Measurements from ENCODE around the gene PARVB.

The PARVB gene

DNA sequence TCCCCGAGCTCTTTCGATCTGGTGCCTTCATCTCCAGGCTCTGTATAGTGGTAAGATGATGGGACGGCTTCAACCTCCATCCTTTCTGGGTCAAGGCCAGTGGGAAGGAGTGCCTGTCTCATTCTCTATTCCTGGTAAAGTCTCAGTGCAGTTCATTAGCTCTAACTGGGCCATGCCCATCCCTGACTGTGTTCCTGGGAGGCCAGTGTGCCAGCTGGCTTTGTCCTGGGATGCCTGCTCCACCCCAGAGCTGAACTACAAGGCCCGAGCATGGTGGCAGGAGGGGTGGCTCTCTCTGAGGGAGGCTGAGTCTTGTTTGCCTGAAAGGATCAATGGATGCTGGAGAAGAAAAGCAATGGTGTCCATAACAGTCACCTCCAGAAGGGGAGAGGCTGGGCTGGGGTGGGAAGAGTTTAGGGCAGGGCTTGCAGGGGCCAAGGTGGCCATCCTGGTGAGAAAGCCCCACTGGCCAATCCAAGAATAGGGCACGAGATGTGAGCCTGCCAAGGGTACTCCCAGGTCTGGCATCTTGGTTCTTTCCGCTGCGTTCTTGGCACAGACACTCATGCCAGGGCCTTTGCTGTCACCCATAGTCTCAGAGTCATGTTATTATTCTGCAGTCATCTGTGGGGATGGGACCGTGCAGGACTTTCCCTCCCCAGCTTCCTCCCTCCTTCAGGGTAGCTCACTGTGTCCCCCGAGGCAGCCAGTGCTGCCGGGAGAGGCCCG is 60.1 kb downstream of the PARVB start:
- no peak overlapping the region for H3K4me3 ChIP-seq (ENCODE audit: low read depth, low read length)

DNA sequence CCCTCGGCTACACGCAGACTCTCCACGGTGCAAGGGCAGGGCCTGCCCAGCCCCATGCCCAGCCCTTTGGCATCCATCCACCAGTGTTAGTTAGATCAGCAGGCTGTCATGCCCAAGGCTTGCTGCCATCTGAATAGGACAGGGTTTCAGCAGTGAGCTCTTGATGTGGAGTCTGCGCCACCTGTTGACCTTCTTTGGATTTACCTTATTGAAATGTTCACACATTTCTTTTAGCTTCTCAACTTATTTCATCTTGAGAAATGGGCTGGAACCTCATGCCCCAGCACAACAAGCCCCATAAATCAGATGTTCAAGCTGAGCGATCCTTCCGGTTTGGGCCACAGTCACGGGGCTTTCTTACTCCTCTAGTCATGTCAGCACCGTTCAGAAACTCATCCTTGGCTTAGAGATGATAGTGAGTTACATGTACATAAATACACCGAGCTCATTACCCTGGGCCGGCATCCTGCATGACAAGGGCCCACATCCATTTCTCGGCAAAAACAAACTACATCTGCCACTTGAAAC is 61.7 kb downstream of the PARVB start:
- no peak overlapping the region for H3K4me3 ChIP-seq (ENCODE audit: low read depth, low read length)

DNA sequence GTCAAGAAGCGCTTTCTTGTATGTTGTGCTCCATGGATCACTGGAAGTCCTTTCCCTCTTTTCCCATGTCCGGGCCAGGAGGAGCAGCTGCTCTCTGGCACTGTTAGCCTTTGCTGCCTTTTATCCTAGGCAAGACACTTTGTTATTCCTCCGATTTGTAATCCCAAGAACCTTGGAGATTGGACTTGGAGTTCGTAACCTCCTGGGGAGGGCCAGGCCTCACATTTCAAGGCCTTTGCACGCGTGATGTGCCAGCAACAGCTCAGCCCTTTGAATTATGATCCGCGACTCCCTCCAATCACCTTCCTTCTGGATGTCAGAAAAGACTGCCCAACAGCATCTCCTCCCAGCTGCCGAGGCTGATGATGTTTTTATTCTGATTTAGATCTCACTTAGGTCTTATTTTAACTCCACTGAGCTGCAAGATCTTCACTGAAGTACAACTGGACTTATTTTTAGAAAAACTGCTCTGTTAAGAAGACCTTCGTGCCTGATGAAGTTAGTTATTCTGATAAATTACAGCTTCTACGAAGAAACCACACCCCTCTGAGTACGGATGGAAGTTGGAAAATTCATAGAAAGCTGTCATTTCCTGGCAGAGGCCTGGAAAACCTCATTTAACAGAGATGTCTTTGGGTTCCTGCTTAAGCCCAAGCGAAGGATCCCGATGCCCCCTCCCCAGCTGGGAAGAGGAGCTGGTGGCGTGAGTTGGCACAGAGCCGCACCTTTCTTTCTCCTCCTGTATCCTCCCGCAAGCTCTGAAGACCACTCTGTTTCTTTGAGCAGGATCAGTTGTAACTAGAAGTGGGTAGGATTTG is 62.4 kb downstream of the PARVB start:
- H3K4me3 ChIP-seq (ENCODE audit: low read depth, low read length): no peak overlapping the region

DNA sequence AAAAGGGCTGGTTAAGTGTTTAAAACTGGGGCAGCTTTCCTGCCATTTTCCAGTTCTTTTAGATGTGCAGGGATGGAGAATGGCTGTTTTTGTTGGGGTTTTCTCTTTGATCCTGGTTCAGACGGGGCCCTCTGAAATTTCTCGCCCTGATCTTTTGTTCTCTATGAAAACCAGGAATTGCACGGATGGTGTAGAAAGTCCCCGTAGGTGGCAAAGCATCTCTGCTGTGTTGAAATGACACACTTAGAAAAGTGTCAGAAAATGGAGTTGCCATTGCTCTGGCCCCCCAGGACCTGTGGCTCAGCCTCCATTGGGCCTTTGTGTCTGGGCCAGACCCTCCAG is 63.0 kb downstream of the PARVB start:
- H3K4me3 ChIP-seq (ENCODE audit: low read depth, low read length): no peak overlapping the region

DNA sequence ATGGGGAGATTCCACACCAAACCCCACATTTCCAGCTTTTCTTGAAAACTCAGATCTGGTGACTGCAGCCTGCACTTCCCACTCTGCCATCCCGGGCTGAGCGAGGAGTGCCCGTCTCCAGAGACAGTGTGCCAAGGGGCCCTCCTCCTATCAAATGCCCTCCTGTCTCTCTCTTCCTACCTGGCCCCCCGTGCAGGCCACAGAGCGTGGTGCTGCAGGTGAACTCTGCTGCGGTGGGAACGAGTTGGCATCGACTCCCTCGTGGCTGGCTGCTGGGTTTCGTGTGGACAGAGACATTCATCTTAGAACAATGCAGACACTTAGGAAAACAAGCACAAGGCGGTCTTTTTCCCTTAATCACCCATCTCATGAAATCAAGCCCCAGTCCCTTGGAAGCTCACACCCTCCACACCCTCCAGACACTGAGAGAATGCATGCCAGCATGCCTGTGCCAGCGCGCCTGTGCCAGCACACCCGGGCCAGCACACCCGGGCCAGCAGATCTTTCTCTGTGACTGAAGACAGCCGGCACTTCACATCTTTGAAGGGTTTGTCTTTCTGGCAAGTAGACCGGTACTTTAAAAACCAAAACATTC is 65.0 kb downstream of the PARVB start:
- H3K4me3 ChIP-seq (ENCODE audit: low read depth, low read length): no peak overlapping the region

DNA sequence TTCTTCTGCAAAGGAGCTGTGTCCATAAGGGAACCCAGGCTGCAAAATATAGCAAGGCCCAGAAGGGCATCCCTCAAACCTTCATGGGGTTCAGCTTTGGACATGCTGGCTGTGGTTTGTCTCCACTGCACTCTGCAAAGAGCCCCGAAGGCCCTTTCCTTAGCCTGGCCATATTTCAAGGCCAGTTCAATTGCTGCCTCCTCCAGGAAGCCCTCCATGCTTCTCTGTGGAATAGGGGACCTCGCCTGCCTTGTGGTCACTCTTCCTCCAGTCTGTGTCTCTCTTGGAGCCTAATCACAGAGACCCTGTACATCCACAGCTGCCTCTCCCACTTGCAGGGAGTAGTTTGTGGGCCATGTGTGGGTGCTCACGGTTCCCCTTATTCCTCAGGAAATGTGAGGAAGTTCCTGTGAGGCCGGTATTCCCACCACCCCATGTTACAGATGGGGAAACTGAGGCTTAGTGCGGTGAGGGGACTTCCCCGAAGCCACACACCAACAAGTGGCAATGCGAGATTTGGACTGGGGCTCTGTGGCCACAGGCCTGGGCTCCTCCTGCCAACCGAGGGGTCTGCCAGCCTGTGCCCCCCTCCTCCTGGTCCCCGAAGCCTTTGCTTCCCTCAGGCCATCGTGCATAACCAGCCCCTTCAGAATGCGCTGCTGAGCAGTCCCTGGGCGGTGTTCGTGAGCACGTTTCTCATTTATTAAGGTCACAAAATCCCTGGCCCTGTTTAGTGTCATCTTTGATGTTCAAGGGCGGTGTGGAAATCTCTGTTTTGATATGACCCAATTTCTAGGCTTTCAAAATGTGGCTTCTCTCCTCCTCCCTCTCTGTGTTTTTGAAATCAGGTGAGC is 65.8 kb downstream of the PARVB start:
- H3K4me3 ChIP-seq (ENCODE audit: low read depth, low read length): no peak overlapping the region

DNA sequence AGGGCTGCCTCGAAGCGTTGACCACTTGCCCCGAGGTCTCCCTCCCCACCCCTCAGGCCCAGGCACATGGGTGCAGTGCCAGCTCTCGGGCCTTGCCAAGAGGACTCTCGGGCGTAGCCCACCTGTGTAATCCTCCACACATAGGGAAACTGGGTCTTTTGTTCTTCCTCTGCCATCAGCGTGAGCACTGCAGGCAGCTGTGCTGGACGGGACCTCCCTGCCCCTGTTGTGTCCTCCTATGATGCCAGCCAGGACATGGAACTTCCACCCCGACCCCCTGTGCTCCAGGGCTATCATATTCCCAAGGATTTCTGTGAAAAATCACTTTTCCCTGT is 66.4 kb downstream of the PARVB start:
- H3K4me3 ChIP-seq (ENCODE audit: low read depth, low read length): no peak overlapping the region

DNA sequence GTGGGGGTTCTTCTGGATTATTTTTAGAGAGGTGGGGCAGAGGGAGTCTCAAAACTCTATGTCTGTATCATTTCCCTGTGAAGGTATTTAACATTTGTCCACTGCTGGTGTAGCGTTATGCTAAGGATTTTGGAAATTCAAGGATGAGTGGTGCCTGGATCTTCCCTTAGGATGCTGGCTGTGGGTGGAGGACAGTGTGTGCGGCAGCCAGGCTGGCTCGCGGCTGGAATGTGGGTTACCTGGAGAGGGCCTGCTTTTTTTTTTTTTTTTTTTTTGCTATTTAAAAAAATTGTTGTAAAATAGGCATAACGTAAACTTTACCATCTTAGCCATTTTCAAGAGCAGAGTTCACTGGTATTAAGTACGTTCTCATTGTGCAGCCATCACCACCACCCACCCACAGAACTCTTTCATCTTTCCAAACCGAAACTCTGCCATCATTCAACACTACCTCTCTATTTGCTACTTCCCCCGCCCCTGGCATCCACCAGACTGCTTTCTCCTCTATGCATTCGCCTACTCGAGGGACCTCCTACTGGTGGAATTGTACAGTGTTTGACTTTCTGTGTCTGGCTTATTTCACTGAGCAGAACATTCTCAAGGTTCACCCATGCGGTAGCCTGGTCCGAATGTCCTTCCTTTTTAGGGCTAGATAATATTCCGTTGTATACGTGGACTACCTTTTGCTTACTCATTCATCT is 67.1 kb downstream of the PARVB start:
- no peak overlapping the region for H3K4me3 ChIP-seq (ENCODE audit: low read depth, low read length)

DNA sequence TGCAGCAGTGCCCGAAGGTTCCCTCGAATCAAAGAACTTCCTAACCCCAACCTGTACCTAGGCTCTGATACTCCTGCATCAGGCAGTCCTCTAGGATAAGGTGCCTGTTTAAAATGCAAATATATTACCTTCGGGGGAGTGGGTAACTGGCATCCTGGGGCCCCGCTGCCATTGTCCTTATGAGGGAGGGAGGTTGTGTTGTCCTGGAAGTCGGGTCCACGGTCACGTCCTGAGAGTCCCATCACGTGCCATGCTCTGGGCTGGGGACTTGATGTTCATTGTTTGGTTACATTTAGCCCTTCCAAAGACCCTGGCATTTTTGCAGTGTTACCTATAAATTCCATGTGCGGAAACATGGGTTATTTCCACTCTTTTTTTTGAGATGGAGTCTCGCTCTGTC is 67.6 kb downstream of the PARVB start:
- no peak overlapping the region for H3K4me3 ChIP-seq (ENCODE audit: low read depth, low read length)

DNA sequence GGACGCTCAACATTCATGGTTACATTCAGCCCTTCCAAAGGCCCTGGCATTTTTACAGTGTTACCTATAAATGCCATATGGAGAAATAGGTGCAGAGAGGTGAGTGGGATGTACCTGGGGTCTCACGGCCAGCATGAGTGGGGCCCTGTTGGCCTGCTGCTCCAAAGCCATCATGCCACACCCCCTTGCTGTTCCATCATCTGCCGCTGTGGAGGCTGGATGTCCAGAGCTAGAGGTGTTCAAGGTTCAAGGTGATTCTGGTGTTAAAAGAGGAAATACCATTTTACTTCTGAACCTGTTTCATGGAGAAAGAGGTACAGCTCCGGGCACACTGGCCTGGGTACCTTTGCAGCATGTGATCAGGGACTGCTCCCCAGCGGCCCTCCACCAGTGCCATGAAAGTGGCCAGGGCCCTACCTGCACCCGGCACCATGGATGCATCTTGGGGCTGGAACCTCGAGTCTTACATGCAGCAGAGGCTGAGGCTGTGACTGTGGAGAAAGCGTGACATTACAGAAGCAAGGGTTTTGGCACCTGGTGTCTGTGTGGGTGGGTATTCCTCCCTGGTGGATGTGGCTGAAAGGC is 68.6 kb downstream of the PARVB start:
- H3K4me3 ChIP-seq (ENCODE audit: low read depth, low read length): no peak overlapping the region

DNA sequence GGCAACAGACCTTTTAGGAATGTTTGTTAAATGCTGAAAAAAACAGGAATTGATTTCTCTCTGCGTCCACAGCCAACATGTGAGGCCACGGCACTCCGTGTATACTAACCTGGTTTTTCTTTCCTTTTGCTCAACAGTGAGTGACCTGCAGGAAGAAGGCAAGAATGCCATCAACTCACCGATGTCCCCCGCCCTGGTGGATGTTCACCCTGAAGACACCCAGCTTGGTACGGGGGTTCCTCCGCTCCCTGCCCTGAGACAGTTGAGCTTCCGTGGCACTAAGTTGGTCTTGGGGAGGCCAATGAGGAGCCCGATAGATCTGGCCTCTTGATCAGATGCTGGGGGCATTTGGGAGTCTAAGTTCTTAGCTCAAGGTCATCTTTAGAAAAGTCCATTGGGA is 69.7 kb downstream of the PARVB start:
- H3K4me3 ChIP-seq (ENCODE audit: low read depth, low read length): no peak overlapping the region

DNA sequence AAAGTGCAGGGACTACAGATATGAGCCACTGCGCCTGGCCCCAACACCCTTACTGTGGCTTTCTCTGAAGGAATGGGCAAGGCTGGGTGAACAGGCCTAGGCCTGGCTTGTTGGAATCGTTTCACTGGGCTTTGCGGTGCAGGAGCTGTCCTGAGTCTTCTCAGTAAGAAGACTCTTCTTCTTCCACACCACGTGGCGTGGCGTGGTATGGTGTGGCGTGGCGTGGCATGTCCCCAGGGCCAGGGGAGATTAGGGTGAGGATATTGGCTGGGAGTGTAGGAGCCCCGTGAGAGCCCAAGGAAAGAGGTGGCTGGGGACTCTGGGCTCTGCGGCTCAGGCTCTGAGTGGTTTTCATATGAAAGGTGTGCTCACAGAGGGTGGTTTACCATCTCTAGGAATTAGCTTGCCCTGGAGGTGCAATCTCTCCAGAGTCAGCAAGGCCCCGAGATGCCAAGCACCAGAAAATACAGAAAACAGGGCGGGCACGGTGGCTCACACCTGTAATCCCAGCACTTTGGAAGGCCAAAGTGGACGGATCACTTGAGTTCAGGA is 70.7 kb downstream of the PARVB start:
- H3K4me3 ChIP-seq (ENCODE audit: low read depth, low read length): no peak overlapping the region

DNA sequence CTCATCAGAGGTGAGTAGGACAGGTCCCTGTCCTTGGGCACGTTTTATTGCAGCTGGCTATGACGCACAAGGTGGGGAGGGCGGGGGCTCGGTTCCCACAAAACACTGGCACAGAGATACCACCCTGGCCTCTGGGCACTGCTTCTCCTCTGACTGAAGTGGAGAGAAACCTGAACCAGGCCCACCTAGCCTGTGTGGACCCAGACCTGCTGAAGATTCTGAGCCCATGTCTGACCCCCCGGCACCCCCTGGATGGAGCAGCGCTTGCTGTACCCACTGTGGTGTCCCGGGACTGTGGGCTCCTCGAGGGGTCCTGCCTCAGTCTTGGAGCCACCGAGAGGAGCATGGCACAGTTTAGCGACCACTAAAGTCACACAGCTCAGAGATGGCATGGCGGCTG is 72.6 kb downstream of the PARVB start:
- H3K4me3 ChIP-seq (ENCODE audit: low read depth, low read length): no peak overlapping the region

DNA sequence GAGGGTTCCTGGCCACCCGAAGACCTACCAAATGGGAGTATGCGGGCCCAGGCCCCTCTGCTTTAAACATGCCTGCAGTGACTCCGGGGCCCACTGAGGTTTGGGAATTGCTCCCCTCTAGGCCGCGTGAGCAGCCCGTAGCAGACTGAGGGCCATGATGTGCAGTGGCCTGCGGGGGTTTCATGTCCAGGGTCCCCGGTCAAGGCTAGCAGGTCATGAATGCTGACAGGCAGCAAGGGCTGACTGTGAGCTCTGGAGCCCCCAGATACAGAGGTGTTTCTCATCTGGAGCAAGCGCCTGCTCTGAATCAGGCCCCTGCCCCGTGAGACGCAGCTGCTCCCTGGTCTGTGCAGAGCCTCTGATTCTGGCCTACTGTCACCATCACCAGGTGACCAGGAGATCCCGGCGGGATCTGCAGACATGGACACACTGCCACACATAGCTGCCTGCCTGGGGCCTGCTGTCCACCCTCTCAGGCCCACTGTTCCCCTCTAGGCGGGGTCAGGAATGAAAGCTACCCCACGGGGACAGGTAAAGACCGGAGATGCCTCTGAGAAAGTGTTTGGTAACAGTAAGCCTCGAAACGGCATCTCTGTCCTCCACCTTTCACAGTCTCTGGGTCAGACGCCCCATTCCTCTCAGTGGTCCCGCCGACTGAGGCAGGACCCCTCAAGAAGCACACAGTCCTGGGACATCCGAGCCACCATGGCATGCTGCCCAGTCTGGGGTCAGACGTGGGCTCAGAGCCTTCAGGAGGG is 73.3 kb downstream of the PARVB start:
- H3K4me3 ChIP-seq (ENCODE audit: low read depth, low read length): no peak overlapping the region

DNA sequence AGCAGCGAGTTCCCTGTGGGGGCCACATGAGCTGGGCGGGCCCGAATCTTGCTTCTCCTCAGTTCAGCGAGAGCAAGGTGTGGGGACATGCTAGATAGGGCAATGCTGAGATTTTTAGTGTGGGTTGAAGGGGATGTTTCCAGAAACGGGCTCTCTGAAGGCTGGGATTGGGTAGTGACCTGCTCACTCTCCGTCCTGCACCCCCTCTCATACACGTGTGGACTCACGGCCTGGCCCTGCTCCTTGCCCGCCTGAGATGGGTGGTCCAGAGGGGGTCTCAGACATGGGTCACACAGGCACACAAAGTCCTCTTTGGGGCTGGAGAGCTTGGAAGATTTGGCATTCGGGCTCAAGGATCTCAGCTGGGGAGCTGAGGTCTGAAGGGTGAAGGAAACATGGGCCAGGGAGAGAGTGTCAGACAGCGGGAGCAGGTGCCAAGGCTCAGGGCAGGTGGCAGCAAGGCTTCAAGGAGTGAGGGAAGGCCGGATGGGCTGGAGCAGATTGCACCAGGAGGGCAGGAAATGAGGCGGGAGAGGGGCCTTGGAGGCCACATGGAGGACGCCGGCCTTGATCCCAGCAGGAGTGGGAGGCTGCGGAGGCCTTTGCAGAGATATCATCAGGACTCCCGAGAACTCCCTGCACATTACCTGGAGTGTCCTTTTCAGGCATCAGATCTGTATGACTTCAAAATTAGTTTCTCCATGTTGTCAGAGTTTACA is 74.1 kb downstream of the PARVB start:
- no peak overlapping the region for H3K4me3 ChIP-seq (ENCODE audit: low read depth, low read length)

DNA sequence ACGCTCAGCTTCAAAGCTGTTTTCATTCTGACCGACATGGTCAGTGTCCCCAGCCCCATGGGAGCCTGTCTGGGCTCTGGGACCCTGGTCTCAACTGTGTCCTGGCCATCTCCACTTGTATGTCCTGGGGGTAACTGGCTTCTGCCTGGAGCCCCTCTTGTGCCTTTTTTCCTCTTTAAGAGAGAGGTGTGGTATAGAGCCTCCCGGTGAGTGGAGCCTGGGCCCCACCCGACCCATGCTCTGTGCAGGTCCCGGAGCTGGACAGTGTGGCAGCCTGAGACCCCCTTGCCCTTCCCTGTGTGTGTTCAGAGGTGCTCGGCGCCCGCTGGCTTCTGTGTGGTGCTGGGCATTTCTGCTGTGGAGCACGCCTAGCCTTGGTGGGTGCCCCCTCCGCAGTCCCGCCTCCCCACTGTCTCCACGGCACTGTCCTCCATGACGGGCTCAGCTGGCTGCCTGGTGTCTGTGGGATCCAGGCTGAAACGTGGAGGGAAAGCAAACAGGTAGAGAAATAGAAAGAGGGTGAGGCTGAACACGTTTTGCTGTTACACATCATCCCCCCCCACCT is 74.9 kb downstream of the PARVB start:
- H3K4me3 ChIP-seq (ENCODE audit: low read depth, low read length): no peak overlapping the region

DNA sequence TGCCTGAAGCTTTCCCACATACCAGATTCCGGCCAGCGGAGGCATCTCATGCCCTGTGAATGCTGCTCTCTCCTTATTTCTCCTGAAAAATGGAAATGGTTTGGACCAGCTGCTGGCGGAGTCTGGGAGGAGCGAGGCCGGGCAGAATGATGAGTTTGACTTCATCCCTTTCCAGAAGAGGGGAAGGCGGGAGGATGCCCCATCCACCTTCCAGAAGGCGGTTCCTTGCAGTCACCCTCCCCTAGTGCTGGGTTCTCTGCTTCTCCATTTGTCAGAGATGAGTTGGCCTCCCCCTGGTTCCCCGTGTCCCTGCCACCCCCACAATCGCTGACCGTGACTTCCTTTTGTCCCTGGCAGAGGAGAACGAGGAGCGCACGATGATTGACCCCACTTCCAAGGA is 75.6 kb downstream of the PARVB start:
- no peak overlapping the region for H3K4me3 ChIP-seq (ENCODE audit: low read depth, low read length)

DNA sequence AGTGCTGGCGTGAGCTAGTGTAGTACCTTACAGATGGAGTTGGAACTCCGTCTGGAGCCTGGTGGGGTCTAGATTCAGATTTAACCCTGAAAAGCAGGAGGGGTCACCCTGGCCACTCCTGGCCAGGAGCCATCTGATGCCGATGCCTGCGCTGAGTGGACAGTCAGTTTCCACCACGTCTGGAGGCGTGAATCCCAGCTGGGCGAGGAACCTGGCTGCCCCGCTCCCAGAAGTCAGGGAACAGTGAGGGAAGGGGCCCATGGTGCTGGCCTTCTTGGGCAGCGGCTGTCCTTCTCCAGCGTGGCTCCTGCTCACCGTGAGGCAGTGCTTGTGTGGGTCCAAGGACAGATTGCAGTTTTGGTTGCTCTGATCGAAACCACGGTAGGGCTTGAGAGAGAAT is 76.3 kb downstream of the PARVB start:
- H3K4me3 ChIP-seq (ENCODE audit: low read depth, low read length): no peak overlapping the region

All from iPS-11a (cell line).